DMS114 treated with DMSO at 0.1 percent for 48 hours (cell line): Measurements from ENCODE around the gene LRRC45.
A peak's percentile ranks its signal among the peaks of the same experiment; 100 is the strongest.

Experiments
- DNase-seq: peaks from one replicate; lab custom pipeline; 2025; ENCODE audit not compliant: unreplicated experiment; lab: John Stamatoyannopoulos, UW

Gene LRRC45

GRCh38 chr17:82018989-82019689 is 4.0 kb upstream of the LRRC45 start:
- DNase-seq, result no peak

DNA sequence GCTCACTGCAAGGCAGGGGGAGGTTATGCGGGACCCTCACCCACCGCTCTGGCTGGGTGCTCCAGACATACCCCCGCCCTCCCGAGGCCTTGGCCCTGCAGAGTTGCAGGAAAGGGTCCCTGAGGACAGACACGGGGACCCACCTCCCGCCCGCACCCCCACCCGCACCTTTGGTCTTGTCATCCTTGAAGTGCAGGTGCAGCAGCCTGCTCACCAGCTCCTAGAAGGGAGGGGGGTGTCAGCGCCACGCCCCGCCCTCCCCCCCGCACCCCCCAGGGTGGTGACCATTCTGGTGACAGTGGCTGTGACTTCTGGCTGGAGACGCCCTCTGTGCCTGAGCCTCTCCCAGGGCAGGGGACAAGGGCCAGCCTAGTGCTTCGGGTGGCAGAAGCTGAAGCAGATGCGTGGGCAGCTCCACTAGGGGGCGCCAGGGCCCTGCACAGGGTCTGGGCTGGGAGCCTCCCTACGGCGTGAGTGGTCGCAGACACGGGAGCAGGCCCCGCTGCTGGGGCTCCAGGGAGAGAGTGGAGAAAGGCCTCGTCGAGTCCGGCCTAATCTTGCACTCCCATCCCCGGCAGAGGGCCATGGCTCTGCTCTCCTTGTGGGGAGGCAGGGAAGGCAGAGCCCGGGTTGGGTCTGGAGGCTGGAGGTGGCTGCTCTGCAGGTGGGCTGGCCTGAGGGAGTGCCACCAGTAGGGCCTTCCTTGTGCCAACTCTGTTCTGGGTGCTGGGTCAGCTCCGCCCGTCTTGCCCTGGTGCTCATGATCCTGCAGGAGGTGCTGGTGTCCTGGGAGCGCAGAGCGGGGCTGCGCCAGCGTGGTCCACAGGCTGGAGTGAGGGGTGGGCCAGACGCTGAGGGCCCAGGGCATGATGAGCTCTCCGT is 3.2 kb upstream of the LRRC45 start:
- no peak for DNase-seq

DNA sequence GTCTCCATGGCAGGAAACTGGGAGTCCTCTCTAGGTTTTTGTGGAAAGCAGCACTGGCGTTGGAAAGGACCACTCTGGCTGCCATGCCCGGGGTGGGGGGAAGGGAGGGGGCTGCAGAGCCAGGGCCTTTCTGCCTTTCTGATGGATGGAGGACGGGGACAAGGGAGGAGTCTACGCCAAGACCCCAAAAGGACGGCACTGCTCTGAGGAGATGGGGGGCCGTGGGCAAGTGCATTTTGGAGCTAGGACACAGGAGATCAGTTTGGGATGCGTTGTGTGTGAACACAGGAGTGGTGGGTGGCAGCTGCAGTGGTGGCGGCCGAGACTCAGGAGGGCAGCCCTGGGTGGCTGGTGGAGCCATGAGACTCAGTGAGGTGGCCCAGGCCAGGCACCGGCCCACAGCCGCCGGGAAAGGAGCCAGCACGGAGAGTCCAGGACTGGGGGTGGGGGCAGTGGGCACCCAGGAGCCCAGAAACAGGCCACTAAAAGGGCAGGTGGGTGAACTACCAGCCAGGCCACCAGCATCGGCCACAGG is 2.5 kb upstream of the LRRC45 start:
- DNase-seq, result no peak

- DNase-seq, result peak; percentile 23
These were observed 1.8 kb upstream of the LRRC45 start for GRCh38 chr17:82021107-82021899.

DNA sequence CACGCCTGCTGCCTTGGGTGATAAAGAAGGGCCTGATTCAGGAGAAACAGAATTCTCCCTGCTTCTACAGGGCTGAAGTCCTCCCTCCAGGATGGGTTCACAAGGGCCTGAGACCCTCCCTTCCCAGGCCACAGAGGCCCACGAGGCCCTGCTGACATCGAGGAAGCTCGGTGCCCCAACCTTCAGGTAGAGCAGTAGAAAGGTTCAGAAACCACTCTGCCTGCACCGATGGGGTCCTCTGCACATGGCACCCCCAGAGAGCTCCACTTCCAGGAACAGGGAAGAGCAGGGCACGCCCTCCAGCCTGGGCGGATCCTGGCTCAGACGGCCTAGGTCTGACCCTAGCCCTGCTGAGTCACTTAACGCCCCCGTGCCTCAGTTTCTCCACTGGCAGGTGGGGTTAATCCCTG is 1.2 kb upstream of the LRRC45 start:
- no peak for DNase-seq

DNA sequence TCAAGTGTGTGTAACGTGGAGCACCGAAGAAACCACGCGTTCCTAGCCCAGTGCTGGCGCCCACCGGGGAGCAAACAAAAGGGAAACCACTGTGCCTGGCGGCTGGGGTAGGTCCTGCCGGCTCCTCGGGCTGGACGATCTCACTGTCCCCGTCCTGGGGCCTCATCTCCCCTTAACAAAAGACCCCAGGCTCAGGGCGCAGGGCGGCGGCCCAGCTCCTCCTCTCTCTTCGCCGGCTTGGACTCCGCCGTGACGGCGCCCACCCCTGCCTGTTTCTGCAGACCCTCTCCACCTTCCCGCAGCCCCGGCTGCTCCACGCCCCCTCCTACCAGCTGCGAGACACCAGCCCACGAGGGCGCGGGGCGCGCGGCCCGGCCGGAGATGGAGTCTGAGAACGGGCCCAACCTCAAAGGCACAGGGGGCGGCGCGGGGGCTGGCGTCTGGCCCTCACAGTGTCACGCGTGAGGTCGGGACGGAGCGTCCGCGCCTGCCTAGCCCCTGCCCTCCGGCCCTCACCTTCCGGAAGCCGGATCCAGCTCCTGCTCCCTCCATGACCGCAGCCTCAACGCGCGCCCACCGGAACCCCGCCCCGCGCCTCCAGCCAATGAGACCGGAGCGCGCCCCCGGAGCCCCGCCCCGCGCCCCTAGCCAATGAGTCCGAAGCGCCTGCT is 660 bp upstream of the LRRC45 start, which contains the start of gene CENPX:
Gene CENPX, minus strand, starts transcription at position 569 of the 671 bp plus-strand sequence. Its CDS starts 17 bp downstream, at position 552.
- DNase-seq, result no peak

GRCh38 chr17:82023447-82024241 is 539 bp downstream of the LRRC45 start:
- no peak for DNase-seq

GRCh38 chr17:82024859-82025258 is 1.8 kb downstream of the LRRC45 start:
- DNase-seq, result no peak

DNA sequence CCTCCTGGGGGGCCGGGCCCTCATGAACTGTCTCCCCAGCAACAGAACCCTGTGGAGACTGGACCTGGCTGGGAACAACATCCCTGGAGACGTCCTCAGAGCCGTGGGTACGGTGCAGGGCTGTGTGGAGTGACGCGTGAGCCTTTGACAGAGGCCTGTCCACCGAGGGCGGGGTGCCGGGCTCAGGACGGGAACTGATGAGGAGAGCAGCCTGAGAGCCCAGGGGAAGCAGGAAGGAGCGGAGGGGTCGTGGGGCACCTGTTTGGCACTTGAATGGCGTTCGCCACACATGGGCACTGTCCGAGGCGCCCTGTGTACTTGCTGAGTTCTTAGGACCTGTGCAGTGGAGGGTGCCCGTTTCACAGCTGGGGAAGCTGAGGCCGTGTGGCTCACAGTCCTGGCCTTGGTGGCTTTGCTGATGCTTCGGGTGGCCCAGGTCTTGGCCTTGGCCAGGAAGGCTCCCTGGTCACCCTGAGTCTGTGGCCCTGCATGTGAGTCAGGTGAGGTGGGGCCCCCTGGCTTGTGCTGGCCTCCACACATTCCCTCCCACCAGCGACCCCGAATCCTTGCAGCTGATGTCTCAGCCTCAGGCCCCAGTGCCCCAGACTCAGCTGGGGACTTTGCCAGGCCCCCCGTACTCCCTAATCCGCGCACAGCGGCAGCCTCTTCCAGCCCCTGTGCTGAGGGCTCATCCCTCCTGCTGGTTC is 2.4 kb downstream of the LRRC45 start:
- DNase-seq, result no peak

DNA sequence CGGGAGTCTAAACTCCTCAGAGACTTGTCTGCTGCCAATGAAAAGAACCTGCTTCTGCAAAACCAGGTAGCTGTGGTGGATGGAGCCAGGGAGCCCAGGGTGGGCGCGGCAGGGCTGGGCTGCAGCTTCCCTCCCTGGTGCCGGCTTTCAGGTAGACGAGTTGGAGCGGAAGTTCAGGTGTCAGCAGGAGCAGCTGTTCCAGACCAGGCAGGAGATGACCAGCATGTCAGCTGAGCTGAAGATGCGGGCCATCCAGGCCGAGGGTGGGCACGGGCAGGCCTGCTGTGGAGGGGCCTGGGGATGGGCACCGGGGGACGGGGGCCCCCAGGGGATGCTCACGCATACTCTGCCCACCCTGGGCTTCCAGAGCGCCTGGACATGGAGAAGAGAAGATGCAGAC is 5.1 kb downstream of the LRRC45 start:
- DNase-seq, result no peak

GRCh38 chr17:82028966-82029365 is 5.9 kb downstream of the LRRC45 start:
- no peak for DNase-seq

GRCh38 chr17:82029391-82029790 is 6.3 kb downstream of the LRRC45 start:
- DNase-seq, result no peak

DNA sequence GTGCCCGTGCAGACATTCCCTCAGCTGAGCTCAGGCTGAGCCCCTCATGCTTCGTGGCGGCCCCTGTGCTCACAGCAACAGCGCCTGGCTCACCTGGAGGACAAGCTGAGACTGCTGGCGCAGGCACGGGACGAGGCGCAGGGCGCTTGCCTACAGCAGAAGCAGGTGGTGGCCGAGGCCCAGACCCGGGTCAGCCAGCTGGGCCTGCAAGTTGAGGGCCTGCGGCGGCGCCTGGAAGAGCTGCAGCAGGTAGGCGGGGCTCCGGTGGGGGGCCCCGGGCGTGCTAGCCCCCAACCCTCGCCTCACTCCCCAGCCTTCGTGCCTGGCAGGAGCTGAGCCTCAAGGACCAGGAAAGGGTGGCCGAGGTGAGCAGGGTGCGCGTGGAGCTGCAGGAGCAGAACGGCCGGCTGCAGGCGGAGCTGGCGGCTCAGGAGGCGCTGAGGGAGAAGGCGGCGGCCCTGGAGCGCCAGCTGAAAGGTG is 6.9 kb downstream of the LRRC45 start:
- no peak for DNase-seq

GRCh38 chr17:82030470-82031302 is 7.6 kb downstream of the LRRC45 start:
- DNase-seq, result peak; percentile 36

DNA sequence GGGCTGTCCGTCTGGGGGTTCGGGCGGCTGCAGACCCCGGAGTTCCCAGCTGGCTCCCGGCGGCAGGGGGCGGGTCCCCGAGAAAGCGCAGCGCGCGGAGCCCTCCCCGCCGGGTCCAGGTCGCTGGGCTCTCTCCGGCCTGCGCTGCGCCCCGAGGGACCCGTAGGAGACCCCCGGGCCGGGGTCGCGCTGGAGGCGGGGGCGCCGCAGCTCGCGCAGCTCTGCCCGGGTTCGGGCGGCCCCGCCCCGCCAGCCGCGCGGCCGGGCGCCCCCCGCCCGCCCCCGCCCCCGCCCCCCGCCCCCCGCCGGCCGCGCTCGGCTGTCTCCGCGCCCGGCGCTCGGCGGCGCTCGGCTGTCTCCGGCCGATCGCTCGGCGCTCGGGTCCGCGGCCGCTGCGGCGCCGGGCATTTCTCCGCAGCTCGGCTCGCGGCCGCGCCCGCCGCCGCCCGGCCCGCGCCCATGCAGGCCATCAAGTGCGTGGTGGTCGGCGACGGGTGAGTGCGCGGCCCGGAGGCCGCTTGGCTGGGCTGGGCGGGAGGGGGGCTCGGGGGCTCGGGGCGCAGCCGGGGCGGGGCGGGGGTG is 8.3 kb downstream of the LRRC45 start, which contains the start of gene RAC3:
Gene RAC3, plus strand, starts transcription at position 376 of the 582 bp plus-strand sequence. Its CDS starts 84 bp downstream, at position 460.
- DNase-seq, result no peak

DNA sequence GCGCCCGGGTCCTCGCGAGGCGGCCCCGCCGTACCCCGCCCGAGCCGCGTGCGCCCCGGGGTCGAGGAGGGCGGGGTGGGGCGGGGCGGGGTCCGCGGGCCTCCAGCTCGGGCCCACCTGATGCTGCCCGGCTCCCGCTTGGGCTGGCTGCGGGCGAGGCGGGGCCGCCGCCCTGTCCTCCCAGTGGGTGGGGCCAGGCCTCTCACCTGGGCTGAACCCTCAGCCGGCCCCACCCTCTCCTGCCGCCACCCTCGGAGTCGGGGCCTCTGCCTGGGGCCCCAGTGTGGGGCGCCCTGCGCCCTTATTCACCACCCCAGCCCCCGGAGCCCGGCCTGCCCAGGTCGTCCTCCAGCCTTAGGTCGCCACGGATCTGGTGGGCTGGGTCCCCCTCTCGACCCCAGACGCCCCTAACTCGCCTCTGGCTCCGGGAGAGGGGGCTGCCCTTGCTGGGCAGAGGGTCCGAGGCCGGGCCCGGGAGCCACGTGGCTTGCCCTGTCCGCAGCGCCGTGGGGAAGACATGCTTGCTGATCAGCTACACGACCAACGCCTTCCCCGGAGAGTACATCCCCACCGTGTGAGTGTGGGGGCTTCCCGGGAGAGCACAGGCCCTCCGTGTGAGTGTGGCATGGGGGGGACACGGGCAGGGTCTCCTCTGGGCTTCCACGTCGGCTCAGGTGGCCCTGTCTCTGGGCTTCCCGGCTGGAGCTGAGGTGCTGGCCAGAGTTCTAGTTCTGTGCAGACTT is 9.0 kb downstream of the LRRC45 start:
- DNase-seq, result no peak
